ENCODE measurements around the gene OXER1. TPM values are rescaled to one million over a fixed set of nuclear protein-coding genes. Genes with fewer than 3 reads are reported as not detected.

Gene OXER1
- total RNA-seq, 1 donor from 2014 or later: 4.6 TPM

GRCh38 chr2:42777883-42778805 is 14.2 kb upstream of the OXER1 start:
- no peak overlapping the region for H3K4me3 Mint-ChIP-seq (ENCODE audit: low read depth)

DNA sequence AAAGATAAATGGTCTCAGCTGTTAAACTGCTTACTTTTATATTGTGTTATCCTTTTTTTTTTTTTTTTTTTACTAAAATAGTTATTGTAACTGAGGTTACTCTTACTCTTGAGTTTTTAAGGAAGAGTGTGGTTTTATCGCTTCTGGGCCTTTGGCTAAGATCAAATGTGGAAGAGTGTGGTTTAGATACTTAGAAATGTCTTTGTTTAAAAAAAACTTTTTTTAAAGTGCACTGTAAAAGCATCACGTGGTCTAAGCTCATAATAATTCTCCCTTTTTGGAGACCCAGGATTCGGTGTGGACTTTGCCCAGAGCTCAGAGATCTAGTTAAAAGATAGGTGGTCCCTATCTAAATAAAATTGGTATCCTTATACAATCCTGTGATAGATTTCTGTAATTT is 11.9 kb upstream of the OXER1 start:
- Mint-ChIP-seq H3K36me3 (ENCODE audit: insufficient read depth) (peaks cover 23% of the 10 kb centered on the region), H3K9me3 (ENCODE audit: low read depth) (peaks cover 9% of the 10 kb centered on the region), H3K4me3 (ENCODE audit: low read depth) (no peak overlapping the region), H3K27ac (no peak overlapping the region), H3K4me1 (ENCODE audit: low read depth) (no peaks in the 10 kb centered on the region), H3K27me3 (no peaks in the 10 kb centered on the region)
- TF ChIP-seq, protein P1, sequence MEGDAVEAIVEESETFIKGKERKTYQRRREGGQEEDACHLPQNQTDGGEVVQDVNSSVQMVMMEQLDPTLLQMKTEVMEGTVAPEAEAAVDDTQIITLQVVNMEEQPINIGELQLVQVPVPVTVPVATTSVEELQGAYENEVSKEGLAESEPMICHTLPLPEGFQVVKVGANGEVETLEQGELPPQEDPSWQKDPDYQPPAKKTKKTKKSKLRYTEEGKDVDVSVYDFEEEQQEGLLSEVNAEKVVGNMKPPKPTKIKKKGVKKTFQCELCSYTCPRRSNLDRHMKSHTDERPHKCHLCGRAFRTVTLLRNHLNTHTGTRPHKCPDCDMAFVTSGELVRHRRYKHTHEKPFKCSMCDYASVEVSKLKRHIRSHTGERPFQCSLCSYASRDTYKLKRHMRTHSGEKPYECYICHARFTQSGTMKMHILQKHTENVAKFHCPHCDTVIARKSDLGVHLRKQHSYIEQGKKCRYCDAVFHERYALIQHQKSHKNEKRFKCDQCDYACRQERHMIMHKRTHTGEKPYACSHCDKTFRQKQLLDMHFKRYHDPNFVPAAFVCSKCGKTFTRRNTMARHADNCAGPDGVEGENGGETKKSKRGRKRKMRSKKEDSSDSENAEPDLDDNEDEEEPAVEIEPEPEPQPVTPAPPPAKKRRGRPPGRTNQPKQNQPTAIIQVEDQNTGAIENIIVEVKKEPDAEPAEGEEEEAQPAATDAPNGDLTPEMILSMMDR (IDR thresholded peaks at IDR 0.05; ENCODE audit: unreplicated experiment): no peak
- DNase-seq (ENCODE audit: low spot score, unreplicated experiment): no peak

More at GRCh38 chr2:42777883-42778805, 14.2 kb upstream of the OXER1 start:
- TF ChIP-seq, protein P1 (IDR thresholded peaks at IDR 0.05; ENCODE audit: unreplicated experiment): no peak
- H3K4me1 Mint-ChIP-seq (ENCODE audit: low read depth): peaks cover 2% of the 10 kb centered on the region
- H3K36me3 Mint-ChIP-seq (ENCODE audit: insufficient read depth): peaks cover 41% of the 10 kb centered on the region
- H3K27me3 Mint-ChIP-seq: no peaks in the 10 kb centered on the region
- no peak overlapping the region for H3K27ac Mint-ChIP-seq
- no peak for DNase-seq (ENCODE audit: low spot score, unreplicated experiment)
- H3K9me3 Mint-ChIP-seq (ENCODE audit: low read depth): peaks cover 18% of the 10 kb centered on the region

DNA sequence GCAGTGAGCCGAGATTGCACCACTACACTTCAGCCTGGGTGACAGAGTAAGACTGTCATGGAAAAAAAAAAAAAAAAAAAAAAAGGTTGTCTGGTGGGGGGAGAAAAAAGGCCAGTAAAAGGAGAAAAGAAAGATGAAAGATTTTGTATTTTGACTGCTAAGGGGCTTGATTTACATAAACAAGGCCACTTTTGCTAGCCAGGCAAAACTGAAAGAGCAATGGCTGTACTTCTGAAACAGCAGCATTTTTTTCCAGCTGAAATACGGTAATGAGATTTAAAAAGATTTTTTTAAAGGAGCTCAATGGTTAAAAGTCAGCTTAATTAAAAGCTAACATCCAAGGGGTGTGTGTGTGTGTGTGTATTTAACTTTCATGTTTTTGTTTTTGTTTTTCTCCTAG is 11.3 kb upstream of the OXER1 start:
- TF ChIP-seq, protein P1 (IDR thresholded peaks at IDR 0.05; ENCODE audit: unreplicated experiment): no peak
- Mint-ChIP-seq H3K4me3 (ENCODE audit: low read depth) (no peak overlapping the region), H3K4me1 (ENCODE audit: low read depth) (peaks cover 1% of the 10 kb centered on the region), H3K27ac (no peak overlapping the region), H3K36me3 (ENCODE audit: insufficient read depth) (peaks cover 20% of the 10 kb centered on the region), H3K27me3 (no peaks in the 10 kb centered on the region), H3K9me3 (ENCODE audit: low read depth) (peaks cover 9% of the 10 kb centered on the region)
- no peak for DNase-seq (ENCODE audit: low spot score, unreplicated experiment)

DNA sequence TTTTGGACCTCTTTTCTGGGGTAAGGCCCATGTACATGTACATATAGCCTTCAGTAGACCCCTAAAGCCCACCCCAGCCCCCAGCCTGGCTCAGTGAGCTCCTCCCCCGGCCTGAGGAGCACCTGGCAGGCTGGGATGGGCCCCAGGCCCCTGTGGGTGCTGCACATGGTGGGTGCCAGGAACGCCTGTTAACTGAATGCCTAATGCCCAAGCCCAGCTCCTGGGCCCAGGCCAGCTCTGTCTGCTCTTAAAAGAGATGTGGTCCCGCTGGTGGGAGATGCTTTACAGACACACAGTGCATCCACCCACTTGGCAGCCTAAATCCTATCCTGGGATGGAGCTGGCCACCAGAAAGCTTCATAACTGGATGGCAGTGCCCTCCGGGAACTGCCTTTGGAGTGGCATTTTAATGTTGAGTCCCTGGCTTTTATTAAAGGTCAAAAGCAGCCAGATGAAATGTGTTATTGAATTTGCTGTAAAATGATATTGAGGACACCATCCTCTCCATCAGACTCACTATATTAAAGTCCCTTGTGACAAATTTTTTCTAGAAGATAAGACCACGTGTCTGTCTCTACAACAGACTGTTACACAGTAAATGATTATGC is 7.7 kb upstream of the OXER1 start:
- Mint-ChIP-seq H3K36me3 (ENCODE audit: insufficient read depth) (peaks cover 12% of the 10 kb centered on the region), H3K27me3 (no peaks in the 10 kb centered on the region), H3K4me1 (ENCODE audit: low read depth) (peaks cover 1% of the 10 kb centered on the region), H3K9me3 (ENCODE audit: low read depth) (peaks cover 3% of the 10 kb centered on the region), H3K27ac (no peak overlapping the region), H3K4me3 (ENCODE audit: low read depth) (no peak overlapping the region)
- no peak for DNase-seq (ENCODE audit: low spot score, unreplicated experiment)
- TF ChIP-seq, protein P1 (IDR thresholded peaks at IDR 0.05; ENCODE audit: unreplicated experiment): no peak

DNA sequence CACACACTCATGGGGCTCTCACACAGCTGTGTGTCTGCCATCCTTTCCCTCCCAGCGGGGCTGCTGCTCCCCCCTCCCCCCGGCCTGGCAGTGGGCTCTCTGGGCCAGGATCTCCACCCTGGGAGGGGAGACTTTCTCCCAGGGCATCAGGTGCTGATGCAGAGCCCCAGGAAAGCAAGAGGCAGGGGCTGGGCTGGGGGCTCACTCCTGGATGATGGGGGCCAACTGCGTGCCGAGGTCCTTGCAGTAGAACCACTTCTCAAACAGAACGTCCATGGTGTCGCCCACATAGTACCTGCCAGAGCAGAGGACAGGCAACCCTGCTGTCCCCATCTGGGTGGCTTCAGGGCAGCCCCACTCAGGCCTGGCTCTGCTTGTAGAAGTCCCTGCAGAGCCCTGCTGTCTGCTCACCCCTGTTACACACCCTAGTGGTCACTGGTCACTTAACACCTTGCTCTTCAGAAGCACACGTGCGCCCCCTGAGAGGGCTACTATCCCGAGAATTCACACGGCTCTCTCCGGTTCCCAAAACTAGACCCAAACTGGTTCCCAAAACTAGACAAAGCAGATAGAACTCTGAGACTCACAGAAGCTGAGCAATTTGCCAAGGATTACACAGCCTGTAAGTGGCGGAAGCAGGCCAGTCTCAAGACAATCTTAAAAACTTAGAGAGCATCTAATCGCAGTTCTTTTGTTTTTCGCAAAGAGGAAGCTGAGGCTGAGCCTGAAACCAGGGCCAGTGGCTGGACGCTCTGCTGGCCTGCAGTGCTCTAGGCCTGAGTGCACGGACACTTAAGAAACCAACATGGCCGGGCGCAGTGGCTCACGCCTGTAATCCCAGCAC is 6.6 kb upstream of the OXER1 start:
- Mint-ChIP-seq H3K36me3 (ENCODE audit: insufficient read depth) (peaks cover 6% of the 10 kb centered on the region), H3K4me1 (ENCODE audit: low read depth) (peaks cover 1% of the 10 kb centered on the region), H3K27me3 (no peaks in the 10 kb centered on the region), H3K27ac (no peak overlapping the region), H3K9me3 (ENCODE audit: low read depth) (peaks cover 3% of the 10 kb centered on the region), H3K4me3 (ENCODE audit: low read depth) (no peak overlapping the region)
- TF ChIP-seq, protein P1 (IDR thresholded peaks at IDR 0.05; ENCODE audit: unreplicated experiment): peak; percentile 61
- DNase-seq (ENCODE audit: low spot score, unreplicated experiment): no peak

Measured in progenitor cell of endocrine pancreas (in vitro differentiated cells).